Esophagus squamous epithelium (tissue), 5 donors: ENCODE measurements around the gene NCAM1. TPM values are rescaled to one million over a fixed set of nuclear protein-coding genes. Genes with fewer than 3 reads are reported as not detected.

ENCODE experiments used
- DNase-seq: peaks from one replicate; lab custom pipeline; 2025; lab: John Stamatoyannopoulos, UW
- H3K27ac ChIP-seq, 4 donors: fragments of 200-600 bp; sonication (generic); one replicate each; pipeline ENCODE4 v1.5.1; 2016 to 2019; ENCODE audit warnings: mild to moderate bottlenecking in 1 of 4
- H3K27me3 ChIP-seq, 4 donors: fragments of 200-600 bp; sonication (generic); 1 replicate in 3 of 4; 2 replicates in 1 of 4; pipeline versions ENCODE4 v1.5.1 to v1.6.0; 2017 to 2021; ENCODE audit warnings: antibody characterized with exemption in 1 of 4
- H3K36me3 ChIP-seq, 3 donors: fragments of 200-600 bp; sonication (generic); one replicate each; pipeline ENCODE4 v1.5.1; 2016 to 2019
- H3K4me1 ChIP-seq, 3 donors: fragments of 200-600 bp; sonication (generic); one replicate each; pipeline ENCODE4 v1.5.1; 2017 to 2019
- H3K4me3 ChIP-seq, 4 donors: fragments of 200-600 bp; sonication (generic); 1 replicate in 3 of 4; 2 replicates in 1 of 4; pipeline ENCODE4 v1.5.1; 2016 to 2019; ENCODE audit warnings: mild to moderate bottlenecking in 2 of 4, moderate library complexity in 1 of 4
- H3K9me3 ChIP-seq, 3 donors: fragments of 200-600 bp; sonication (generic); one replicate each; pipeline ENCODE4 v1.5.1; 2016 to 2019
- POLR2A ChIP-seq, 4 donors: fragments of 450-650 bp; IDR thresholded peaks; one replicate each; pipeline ENCODE4 v1.6.1; 2017; ENCODE audit warnings: antibody characterized with exemption in 4 of 4, mild to moderate bottlenecking in 4 of 4, moderate library complexity in 3 of 4
- WGBS, 2 donors: methylation state at CpG; one replicate each; pipeline ENCODE4 v1.1.5; 2018; 5-methylcytosine and 5-hydroxymethylcytosine counted together
- intact Hi-C: fragments of 100-400 bp; cut with DNase I; formaldehyde crosslinking; loops from one replicate; pipeline ENCODE4 v1.15.0; 2022
- total RNA-seq, 4 donors: library from RNA; depleted of rRNA; stranded (reverse); fragments of >200 nt; gene quantifications; one replicate each; pipeline ENCODE4 v1.1.0, GENCODE V29; 2016
- TF ChIP-seq, protein P1 (sequence below), 6 experiments: fragments of 450-650 bp in 4 of 6; fragments of 200-600 bp in 2 of 6; sonication (generic) in 2 of 6; IDR thresholded peaks; one replicate each; pipeline ENCODE4 v1.5.1; 2016 to 2019; ENCODE audit warnings: antibody characterized with exemption in 6 of 6, mild to moderate bottlenecking in 4 of 6, moderate library complexity in 4 of 6
- donor health status: DM: yes; HTN: yes; CAD: no.

Gene NCAM1
- total RNA-seq, 4 donors from 2014 or later: 1.6 to 16.4 (median 2.6) TPM

DNA sequence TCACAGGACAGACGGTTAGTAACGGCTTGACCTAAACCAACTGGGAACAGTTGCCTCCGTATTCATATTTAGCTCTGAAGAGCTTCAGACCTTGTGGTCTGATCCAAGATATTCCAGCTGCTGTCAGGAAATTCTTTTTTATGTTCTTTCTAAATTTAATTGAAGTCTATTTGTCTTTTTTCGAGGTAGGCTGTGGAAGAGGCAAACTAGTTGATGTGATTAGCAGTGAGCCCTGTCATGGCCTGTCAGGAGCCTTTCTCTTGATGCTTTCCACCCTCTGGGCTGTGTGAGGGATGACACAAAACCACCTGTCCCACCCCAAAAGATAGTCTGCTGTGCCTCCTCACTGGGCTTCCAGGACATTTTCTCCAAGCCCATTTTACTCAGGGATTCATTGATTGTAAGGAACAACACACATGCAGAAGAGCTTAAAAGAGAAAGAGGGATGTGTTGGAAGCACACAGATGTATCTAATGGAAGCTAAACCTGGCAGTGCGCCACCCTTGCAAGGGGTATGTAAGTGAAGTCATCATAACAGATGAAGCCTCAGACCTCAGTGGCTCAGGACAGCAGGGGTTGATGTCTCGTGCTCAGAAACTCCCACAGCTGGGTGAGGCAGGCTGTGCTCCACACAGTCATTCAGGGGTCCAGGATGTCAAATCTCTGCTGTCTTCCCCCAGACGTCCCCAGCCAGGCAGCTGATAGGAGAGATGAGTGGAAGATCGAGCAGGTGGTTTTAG lies 170.0 kb downstream of the NCAM1 start:
- no peaks in the 10 kb centered on the region for H3K4me1 ChIP-seq
- intact Hi-C loops: no loop called here
- WGBS, 2 donors: 70 to 79% methylated on average over 7 to 8 of the region's 8 CpGs
- H3K27ac ChIP-seq: no peak overlapping the region
- DNase-seq: no peak
- H3K36me3 ChIP-seq: no peaks in the 10 kb centered on the region
- no peaks in the 10 kb centered on the region for H3K9me3 ChIP-seq
- H3K4me3 ChIP-seq: no peak overlapping the region
- TF ChIP-seq, protein P1, sequence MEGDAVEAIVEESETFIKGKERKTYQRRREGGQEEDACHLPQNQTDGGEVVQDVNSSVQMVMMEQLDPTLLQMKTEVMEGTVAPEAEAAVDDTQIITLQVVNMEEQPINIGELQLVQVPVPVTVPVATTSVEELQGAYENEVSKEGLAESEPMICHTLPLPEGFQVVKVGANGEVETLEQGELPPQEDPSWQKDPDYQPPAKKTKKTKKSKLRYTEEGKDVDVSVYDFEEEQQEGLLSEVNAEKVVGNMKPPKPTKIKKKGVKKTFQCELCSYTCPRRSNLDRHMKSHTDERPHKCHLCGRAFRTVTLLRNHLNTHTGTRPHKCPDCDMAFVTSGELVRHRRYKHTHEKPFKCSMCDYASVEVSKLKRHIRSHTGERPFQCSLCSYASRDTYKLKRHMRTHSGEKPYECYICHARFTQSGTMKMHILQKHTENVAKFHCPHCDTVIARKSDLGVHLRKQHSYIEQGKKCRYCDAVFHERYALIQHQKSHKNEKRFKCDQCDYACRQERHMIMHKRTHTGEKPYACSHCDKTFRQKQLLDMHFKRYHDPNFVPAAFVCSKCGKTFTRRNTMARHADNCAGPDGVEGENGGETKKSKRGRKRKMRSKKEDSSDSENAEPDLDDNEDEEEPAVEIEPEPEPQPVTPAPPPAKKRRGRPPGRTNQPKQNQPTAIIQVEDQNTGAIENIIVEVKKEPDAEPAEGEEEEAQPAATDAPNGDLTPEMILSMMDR (IDR thresholded peaks at IDR 0.05): no peak
- TF ChIP-seq POLR2A (IDR thresholded peaks at IDR 0.05): no peak
- H3K27me3 ChIP-seq: no peaks in the 10 kb centered on the region

DNA sequence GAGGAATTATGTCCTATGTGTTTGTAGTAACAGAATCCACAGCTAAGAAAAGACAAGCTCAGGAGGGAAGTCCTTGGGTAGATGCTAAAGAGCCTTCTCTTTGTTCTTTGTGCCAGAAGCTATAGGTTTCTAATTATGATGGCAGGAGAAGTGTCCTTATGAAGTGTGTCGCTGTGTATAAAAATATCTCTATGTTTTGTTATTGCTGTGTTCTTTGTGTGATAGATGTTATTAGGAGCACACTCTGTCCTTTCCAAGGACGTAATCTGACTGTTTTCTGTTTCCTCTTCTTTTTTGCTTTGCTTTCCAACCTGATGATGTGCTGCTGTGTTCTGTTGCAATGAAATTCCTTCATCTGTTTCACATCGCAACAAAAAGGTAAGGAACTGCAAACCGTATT lies 171.9 kb downstream of the NCAM1 start:
- WGBS, 2 donors: 64 to 67% methylated on average over 4 of the region's 4 CpGs
- Histone ChIP-seq H3K27me3 (no peaks in the 10 kb centered on the region), H3K4me1 (no peaks in the 10 kb centered on the region), H3K9me3 (no peaks in the 10 kb centered on the region), H3K27ac (no peak overlapping the region), H3K36me3 (no peaks in the 10 kb centered on the region), H3K4me3 (no peak overlapping the region)
- intact Hi-C loops: no loop called here
- TF ChIP-seq POLR2A (IDR thresholded peaks at IDR 0.05): no peak
- TF ChIP-seq, protein P1 (IDR thresholded peaks at IDR 0.05): no peak
- DNase-seq: no peak

DNA sequence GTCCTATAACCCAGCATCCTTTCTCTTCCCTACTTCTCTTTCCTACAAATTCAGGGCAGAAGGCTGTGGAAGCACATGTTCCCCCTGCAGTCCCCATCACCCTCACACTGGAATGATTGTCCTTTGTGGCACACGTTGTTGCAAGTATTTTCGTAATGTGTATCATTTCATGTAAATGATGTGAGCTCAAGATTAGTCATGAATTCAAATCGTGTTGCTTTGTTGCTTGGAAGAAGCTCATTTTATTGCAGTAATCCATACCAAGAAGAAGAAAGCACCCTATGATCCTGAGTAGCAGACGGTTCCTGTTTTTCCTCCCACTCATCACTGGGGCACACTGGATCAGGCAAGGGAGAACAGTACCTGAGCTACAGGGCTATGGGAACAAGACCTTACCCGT lies 173.4 kb downstream of the NCAM1 start:
- Histone ChIP-seq H3K27me3 (no peaks in the 10 kb centered on the region), H3K27ac (no peak overlapping the region), H3K36me3 (no peaks in the 10 kb centered on the region), H3K4me3 (no peak overlapping the region), H3K9me3 (no peaks in the 10 kb centered on the region), H3K4me1 (no peaks in the 10 kb centered on the region)
- no peak for DNase-seq
- intact Hi-C loops: no loop called here
- WGBS, 2 donors: 52% methylated on average over 5 of the region's 5 CpGs
- no peak for TF ChIP-seq POLR2A (IDR thresholded peaks at IDR 0.05)
- TF ChIP-seq, protein P1 (IDR thresholded peaks at IDR 0.05): no peak

DNA sequence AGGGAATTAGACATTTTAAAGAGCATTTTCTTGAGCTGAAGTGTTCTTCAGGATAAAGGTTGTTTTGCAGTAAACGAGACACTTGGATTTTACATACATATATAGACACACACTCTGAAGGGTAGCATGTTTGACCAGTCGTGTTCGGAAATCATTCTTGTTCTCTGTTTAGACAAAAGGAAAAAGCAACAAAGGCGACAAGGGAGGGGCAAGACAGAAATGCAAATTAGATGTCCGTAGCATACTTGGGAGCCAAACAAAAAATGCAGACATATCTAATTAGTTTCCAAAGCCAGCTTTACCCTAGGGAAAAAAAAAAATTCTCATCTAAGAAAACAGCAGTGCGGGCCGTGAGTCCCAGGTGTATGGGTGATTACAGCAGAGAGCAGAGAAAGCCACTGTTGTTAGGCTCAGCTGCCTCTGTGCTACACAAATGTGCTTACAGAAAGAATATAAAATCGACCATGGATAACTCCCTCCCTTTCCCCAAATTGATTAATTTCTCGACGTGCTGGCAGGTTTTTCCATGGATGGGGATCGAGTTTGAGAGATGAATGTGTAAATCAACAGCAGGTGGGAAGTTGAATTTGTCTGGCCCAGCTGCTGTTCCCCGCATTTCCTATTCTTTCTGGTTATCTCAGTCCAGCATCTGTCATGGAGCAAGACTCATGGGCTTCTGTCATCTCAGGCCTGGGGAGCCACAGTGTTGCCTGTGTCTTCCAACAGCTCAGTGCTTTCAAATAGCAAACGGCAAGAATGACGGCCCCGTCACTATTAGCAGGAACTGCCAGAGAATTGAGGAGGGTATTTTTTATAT lies 176.7 kb downstream of the NCAM1 start:
- Histone ChIP-seq H3K27me3 (no peaks in the 10 kb centered on the region), H3K9me3 (no peaks in the 10 kb centered on the region), H3K27ac (no peak overlapping the region), H3K36me3 (no peaks in the 10 kb centered on the region), H3K4me3 (no peak overlapping the region), H3K4me1 (no peaks in the 10 kb centered on the region)
- intact Hi-C loops: no loop called here
- DNase-seq: no peak
- WGBS, 2 donors: 64 to 72% methylated on average over 15 of the region's 15 CpGs
- no peak for TF ChIP-seq POLR2A (IDR thresholded peaks at IDR 0.05)
- TF ChIP-seq, protein P1 (IDR thresholded peaks at IDR 0.05): no peak

DNA sequence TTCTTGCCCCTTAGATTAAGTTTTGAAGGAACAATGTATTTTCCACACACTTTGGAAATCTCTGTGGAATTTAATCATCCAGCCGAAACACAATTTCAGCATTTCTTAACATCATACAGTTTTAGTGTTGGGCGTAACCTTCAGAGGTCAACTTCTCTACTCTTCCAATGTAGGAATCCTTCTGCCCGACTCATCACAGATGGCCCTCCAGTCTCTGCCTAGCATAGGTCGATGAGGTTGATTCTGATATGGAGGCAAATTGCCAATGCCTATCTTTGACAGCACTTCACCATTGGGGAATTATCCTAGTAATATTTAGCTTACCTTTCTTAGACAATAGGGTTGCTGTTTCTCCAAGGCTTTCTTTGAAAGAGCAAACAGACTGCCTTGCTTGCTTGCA lies 177.5 kb downstream of the NCAM1 start:
- intact Hi-C loops: no loop called here
- no peaks in the 10 kb centered on the region for H3K9me3 ChIP-seq
- no peaks in the 10 kb centered on the region for H3K27me3 ChIP-seq
- no peak overlapping the region for H3K27ac ChIP-seq
- 79 to 90% methylated on average over 4 of the region's 4 CpGs for WGBS, 2 donors
- H3K36me3 ChIP-seq: no peaks in the 10 kb centered on the region
- TF ChIP-seq POLR2A (IDR thresholded peaks at IDR 0.05): no peak
- TF ChIP-seq, protein P1 (IDR thresholded peaks at IDR 0.05): no peak
- H3K4me1 ChIP-seq: no peaks in the 10 kb centered on the region
- no peak for DNase-seq
- no peak overlapping the region for H3K4me3 ChIP-seq
